NK-92 treated with Interleukin-12 subunit alpha and Interleukin-12 subunit beta, amount 100 ng/mL, for 24 hours (cell line): ENCODE results near the gene ENDOG.
"Not testable (repeated sequence)": the region's sequence is repeated elsewhere in the genome, so short reads cannot be mapped to it uniquely, and the experiment has no call there.

Source experiments
- DNase-seq: peaks from one replicate; lab custom pipeline; 2025; lab: John Stamatoyannopoulos, UW

Gene ENDOG

DNA sequence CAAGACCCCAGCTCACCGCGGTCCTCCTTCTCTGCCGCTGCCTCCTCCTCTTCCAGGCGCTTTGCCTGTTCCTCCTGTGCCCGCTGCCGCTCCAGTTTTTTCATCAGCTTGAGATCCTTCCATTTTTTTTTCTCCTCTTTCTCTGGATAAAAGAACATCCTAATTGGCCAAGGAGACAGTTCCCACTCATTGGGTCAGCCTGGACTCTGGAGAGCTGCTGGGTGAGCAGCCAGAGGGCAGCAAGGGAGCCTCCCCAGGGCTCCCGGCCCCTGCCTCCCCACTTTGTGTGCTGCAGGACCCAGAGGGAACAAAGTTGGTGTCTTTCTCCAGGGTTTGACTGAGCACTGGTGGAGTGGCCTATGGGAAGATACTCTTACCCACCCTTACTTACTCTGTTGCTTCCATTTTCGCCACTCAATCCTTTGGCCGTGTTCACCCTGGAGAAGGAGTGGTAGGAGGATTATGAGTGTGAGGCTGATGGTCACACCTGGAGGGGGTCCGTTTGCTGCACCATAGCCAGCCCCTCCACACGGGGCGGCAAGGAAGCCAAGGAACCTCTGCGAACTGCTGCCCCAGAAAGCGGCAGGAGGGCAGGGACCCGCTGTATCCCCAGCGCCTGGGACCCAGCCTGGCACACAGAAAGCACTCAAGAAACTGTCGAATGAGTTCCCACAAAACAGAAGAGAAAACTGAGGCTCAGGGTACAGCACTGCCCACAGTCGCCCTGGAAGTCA is 10.6 kb downstream of the ENDOG start:
- DNase-seq: no peak

DNA sequence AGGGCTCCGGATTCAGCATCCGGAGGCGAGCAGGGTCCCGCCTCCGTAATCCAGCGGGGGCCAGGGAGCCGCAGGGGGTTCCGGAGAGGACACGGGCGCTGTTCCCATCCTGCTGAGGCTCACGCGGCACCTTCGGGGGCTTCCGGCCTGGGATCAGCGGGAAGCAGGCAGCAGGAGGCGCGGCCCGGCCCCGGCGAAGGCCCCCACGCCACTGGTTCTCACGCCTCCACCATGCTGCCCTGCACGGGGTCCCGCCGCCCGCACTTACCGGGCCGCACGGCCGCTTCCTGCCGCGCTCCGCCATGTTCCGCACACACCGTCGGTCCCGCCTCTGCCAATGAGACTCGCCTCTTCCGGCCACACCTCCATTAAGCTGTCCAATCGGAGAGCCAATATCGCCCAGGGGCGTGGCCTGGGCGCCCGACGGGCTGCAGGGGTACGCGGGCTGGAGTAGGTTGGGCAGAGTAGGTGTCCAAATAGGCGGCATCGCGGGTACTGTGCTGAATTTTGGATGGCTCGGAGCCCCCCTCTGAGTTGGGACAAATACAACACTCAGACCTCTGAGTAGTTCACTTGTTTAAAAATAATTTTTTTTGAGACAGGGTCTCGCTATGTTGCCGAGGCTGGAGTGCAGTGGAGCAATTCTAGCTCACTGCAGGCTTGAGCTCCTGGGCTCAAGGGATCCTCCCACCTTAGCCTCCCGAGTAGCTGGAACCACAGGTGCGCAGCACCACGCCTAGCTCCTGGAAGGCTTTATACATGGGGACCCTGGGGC is 11.4 kb downstream of the ENDOG start, which contains the start of gene SPOUT1:
TSS of gene SPOUT1 (minus strand) at position 318 of the 775 bp plus-strand sequence. CDS start at position 304, 14 bp downstream.
- DNase-seq: peak; percentile 83

GRCh38 chr9:128833696-128834095 is 15.4 kb downstream of the ENDOG start:
- no peak for DNase-seq

DNA sequence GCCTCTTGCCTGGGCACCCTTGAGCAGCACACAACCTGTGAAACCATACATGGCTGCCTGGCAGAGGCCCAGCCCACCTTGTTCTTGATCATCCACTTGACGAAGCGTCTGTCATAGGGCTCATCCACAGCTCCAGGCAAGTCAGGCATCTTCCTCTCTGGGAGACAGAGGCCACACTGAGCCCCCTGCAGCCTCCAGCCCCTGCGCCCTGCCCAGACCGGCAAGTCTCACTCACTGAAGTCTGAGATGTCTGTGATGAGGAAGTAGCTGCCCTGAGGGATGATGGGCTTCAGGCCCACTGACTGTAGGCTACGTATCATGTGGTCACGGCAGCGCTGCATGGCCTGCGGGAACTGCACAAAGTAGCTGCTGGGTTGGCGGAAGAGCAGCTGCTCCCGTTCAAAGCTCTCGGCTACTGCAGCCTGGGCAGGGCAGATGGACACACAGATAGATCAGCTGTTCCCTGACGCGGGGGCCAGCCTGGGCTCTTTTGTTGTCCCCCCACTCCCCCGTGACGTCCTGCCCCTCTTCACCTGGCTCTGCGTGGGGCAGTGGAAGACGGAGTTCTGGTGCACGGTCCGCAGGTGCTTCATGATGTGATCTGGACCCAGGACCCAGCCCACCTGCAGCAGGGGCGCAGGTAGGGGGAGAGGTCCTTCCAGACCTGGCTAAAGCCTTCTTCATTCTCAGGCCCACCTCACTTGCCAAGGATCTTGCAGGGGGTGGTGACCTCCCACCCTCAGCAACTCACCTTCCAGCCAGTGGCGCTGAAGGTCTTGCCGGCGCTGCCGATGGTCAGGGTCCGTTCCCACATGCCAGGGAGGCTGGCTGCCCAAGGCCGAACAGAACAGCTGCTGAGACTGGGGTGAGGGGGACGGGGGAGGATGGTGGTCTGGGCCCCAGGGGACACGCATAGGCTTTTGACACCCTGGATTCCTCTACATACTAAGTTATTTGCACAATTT is 17.2 kb downstream of the ENDOG start:
- no peak for DNase-seq

DNA sequence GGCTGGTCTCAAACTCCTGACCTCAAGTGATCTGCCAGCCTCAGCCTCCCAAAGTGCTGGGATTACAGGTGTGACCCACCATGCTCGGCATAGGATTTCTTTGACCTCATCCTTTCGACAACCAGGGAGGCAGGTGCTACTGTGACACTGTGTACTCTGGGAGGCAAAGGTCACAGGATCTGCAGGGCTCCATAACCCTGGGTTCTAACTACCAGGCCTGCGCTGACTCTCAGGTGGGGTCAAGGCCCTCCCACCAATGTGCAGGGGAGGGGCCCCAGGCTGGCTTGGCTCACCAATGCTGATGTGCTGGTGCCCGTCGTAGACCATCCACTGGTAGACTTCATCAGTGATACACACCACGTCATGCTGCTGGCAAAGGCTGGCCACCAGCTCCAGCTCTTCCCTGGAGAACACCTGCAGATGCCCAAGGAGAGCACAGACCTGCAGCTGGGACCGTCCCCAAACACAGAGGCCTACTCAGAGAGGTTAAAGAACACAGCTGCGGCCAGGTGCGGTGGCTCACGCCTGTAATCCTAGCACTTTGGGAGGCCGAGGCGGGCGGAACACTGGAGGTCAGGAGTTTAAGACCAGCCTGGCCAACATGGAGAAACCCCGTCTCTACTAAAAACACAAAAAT is 18.3 kb downstream of the ENDOG start:
- no peak for DNase-seq

DNA sequence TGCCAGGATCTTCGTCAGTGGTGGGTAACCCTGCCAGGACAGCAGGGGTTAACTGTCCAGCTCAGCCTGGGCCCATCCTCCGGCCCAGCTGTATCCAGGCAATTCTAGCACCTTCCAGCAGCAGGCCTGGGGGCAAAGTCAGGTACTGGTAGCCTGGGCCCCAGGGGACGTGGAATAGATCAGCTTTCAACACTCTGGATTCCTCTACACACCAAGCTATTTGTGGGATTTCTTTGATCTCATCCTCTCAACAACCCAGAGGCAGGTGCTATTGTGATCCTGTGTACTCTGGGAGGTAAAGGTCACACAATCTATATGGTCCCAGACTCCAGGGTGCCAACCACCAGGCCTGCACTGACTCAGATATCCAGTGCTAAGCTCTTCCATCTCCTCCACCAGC is 20.0 kb downstream of the ENDOG start:
- DNase-seq: no peak

DNA sequence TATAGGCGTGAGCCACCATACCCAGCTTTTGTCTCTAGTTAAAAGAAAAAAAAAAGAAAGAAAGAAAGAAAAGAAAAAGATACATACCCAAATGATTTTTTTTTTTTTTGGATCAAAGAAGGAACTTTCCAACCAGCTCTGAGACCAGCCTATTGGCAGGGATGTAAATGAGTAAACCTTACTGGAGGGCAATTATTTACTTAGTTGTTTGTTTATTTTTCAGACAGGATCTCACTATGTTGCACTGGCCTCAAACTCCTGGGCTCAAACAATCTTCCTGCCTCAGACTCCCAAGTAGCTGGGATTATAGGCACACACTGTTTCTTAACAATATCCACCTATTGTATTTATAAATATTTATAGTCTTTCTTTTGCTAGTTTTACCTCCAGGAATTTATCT is 22.2 kb downstream of the ENDOG start:
- no peak for DNase-seq

- DNase-seq: no peak
Measured at GRCh38 chr9:128841694-128842492, 23.6 kb downstream of the ENDOG start.

DNA sequence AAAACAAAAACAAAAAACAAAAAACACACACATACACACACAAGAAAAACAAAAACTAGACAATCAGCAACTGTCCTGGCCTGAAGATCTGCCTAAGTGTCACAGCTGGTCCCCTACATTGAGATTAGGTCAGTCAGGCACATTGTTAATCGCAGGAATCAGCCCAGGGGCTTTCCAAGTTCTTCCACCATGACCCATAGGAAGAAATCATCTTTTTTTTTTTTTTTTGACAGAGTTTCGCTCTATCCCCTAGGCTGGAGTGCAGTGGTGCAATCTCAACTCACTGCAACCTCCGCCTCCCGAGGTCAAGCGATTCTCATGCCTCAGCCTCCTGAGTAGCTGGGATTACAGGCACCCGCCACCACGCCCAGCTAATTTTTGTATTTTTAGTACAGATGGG is 24.9 kb downstream of the ENDOG start:
- DNase-seq: not testable (repeated sequence)

- no peak for DNase-seq
Measured at GRCh38 chr9:128845186-128845931, 27.1 kb downstream of the ENDOG start.

DNA sequence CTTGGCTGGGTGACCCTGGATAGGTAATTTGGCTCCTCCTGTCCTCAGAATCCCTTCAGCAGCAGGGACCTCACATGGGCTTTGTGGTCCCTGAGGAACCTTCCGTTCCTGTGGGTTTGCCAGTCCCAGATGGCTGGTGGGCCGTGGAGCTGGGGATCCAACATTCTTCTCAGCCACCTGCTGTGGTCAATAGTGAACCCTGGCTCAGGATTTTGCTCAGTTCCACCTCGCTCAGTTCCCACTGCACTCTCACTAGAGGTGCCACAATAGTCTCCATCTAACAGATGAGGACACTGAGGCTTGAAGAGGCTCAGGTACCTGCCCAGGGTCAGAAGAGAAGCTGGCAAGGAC is 28.4 kb downstream of the ENDOG start:
- DNase-seq: no peak

- no peak for DNase-seq
Measured at GRCh38 chr9:128847803-128848202, 29.5 kb downstream of the ENDOG start.

GRCh38 chr9:128851024-128851423 is 32.7 kb downstream of the ENDOG start:
- DNase-seq: not testable (repeated sequence)

- not testable (repeated sequence) for DNase-seq
Measured at GRCh38 chr9:128851779-128852600, 33.7 kb downstream of the ENDOG start.

GRCh38 chr9:128852646-128853045 is 34.3 kb downstream of the ENDOG start:
- DNase-seq: not testable (repeated sequence)

GRCh38 chr9:128854454-128854853 is 36.2 kb downstream of the ENDOG start:
- not testable (repeated sequence) for DNase-seq

GRCh38 chr9:128858476-128858875 is 40.2 kb downstream of the ENDOG start:
- DNase-seq: not testable (repeated sequence)

- DNase-seq: no peak
Measured at GRCh38 chr9:128860937-128861336, 42.6 kb downstream of the ENDOG start.

DNA sequence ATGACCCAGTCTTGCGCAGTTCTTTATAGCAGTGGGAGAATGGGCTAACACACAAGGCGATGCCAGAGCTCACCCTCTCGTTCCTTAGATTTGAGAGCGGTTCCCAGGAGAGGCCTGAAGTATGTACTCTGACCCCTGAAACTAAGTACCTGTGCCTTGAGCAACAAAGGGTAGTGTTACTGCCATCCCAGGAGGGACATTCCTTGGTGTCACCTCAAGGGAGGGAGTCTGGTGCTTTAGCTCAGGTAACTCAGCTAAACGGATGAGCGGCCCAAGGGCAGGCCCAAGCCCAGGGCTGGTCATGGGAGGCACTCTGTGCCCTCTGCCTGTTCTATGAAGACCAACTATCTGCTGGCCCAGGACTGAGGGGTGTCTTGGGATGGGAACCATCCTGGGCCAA is 43.2 kb downstream of the ENDOG start:
- no peak for DNase-seq
